ENCODE results near the gene KLF3.

DNA sequence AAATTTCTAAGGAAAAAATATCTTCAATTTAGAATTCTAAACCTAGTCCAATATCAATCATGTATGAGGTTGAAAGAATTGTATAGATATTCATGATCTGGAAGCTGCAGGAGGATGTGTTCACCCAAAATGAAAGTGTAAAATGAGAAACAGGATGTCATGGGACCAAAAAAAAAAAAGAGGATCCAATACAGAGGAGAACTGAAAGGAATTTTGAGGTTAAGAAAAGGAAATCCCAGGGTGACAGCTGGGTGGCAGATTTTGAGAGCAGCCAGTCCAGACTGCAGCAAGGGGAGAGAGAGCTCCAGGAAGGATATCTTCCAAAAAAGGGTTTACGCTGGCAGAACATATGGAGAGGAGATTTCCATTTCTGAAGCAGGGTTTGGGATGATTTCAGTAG is 79.9 kb downstream of the KLF3 start:
- TF ChIP-seq POLR2A (IDR thresholded peaks at IDR 0.05; ENCODE audit: low read depth) (no peak), EP300 (IDR thresholded peaks at IDR 0.05) (no peak)
- TF ChIP-seq, protein P1, sequence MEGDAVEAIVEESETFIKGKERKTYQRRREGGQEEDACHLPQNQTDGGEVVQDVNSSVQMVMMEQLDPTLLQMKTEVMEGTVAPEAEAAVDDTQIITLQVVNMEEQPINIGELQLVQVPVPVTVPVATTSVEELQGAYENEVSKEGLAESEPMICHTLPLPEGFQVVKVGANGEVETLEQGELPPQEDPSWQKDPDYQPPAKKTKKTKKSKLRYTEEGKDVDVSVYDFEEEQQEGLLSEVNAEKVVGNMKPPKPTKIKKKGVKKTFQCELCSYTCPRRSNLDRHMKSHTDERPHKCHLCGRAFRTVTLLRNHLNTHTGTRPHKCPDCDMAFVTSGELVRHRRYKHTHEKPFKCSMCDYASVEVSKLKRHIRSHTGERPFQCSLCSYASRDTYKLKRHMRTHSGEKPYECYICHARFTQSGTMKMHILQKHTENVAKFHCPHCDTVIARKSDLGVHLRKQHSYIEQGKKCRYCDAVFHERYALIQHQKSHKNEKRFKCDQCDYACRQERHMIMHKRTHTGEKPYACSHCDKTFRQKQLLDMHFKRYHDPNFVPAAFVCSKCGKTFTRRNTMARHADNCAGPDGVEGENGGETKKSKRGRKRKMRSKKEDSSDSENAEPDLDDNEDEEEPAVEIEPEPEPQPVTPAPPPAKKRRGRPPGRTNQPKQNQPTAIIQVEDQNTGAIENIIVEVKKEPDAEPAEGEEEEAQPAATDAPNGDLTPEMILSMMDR (IDR thresholded peaks at IDR 0.05), result no peak
